Adipose tissue (tissue), 3 donors: ENCODE results near the gene ZNF282. TPM values are rescaled to one million over a fixed set of nuclear protein-coding genes. Genes with fewer than 3 reads are reported as not detected.
"Not testable (repeated sequence)": the region's sequence is repeated elsewhere in the genome, so short reads cannot be mapped to it uniquely, and the experiment has no call there.

Source experiments
- H3K27ac ChIP-seq: one replicate; pipeline ENCODE4 v1.5.1; 2013; ENCODE audit warnings: low read depth, low read length
- WGBS, 3 donors: extraction: QIAGEN DNeasy Blood & Tissue Kit; methylation state at CpG; one replicate each; pipeline ENCODE4 v1.1.7; 2013; 5-methylcytosine and 5-hydroxymethylcytosine counted together
- polyA plus RNA-seq, 3 donors: library from polyadenylated mRNA; stranded (reverse); fragments of 200-250 nt; gene quantifications; one replicate each; pipeline ENCODE4 v1.2.3, GENCODE V29; 2013
- donor health status: healthy with polysubstance abuse.
- donor health status: Bipolar disorder and iron deficiency.
- donor health status: healthy.

Gene ZNF282
- polyA plus RNA-seq, 3 donors: 7.1 to 12.9 (median 9.3) TPM

DNA sequence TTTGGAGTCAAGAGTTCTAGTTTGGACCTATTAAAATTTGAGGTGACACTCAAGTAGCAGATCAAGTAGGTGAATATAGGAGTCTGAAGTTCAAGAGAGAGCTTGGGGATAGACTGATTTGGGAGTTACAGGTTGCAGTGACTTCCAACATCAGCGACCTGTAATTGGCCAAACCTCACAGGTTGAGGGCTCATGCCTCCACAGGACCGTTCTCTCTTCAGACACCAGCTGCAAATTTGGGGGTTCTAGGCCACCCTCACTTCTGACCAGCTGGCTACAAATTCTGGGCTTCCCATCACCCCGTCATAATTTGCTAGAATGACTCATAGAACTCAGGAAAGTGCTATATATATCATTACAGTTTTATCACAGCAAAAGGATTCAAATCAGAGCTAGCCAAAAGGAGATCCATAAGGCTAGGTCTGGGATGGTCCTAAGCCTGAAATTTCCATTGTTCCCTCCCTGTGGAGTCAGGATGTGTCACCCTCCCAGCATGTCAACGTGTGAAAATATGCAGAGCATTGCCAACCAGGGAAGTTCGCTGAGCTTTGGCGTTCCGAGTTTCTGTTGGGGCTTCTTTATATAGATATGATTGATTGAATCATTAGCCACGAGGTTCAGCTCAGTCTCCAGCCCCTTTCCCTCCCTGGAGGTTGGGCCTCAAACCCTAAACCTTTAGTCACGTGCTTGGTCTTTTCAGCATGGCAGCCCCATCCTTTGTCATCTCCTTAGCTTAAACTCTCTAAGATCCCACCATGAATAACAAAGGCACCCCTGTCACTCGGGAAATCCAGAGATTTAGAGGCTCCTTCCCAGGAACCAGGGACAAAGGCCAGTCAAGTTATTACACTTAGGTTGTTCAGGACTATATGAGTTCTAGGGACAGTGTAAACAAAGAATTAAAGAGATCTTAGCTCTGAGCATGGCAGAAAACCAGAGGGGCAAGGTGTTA, 23.4 kb downstream of the ZNF282 start:
- no peak overlapping the region for H3K27ac ChIP-seq
- WGBS, 3 donors: 74 to 89% (median 88%) methylated on average over 10 of the region's 10 CpGs

DNA sequence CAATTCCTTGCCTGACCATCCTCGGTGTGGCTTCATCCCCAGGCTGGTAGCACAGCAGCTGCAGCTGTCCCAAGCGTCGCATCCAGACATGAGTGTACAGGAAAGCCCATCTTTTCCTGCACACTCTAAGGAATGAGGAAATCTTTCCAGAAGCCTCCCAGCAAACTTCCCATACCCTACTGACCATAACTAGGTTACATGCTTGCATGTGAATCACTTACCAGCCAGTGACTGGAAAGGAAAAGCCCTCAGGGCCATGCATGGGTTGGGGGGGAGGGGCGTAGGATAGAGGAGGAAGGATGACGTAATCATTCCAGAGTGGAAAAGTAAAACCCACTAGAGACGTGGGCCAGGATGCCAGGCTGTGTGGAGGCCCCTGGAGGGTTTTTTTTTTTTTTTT, 25.2 kb downstream of the ZNF282 start:
- WGBS, 3 donors: 70 to 79% (median 76%) methylated on average over 6 of the region's 6 CpGs

DNA sequence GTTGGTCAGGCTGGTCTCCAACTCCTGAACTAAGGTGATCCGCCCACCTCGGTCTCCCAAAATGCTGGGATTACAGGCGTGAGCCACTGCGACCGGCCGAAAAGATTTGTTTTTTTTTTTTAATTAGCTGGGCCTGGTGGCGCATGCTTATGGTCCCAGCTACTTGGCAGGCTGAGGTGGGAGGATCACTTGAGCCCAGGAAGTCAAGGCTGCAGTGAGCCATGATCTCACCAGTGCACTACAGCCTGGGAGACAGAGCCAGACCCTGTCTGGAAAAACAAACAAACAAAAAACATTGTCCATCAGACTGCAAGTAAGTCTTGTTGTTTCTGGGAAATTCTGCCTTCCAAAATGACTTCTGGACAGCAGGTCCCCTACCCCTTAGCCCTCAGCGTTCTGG, 27.8 kb downstream of the ZNF282 start:
- 95 to 97% (median 97%) methylated on average over 8 of the region's 8 CpGs for WGBS, 3 donors
- no peak overlapping the region for H3K27ac ChIP-seq

More for the DNA sequence above, 25.2 kb downstream of the ZNF282 start:
- H3K27ac ChIP-seq: no peak overlapping the region

DNA sequence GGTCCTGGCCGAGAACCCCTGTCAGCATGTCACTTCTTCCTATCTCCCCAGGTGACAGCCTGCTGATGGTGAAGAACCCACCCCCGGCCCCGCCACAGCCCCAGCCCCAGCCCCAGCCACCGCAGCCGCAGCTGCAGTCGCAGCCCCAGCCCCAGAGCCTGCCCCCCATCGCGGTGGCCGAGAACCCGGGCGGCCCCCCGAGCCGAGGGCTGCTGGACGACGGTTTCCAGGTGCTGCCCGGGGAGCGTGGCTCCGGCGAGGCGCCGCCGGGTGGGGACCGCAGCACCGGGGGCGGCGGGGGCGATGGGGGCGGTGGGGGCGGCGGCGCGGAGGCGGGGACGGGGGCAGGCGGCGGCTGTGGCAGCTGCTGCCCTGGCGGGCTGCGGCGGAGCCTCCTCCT, 28.4 kb downstream of the ZNF282 start:
- no peak overlapping the region for H3K27ac ChIP-seq
- WGBS, 3 donors: 97 to 99% (median 99%) methylated on average over 15 to 39 of the region's 39 CpGs

DNA sequence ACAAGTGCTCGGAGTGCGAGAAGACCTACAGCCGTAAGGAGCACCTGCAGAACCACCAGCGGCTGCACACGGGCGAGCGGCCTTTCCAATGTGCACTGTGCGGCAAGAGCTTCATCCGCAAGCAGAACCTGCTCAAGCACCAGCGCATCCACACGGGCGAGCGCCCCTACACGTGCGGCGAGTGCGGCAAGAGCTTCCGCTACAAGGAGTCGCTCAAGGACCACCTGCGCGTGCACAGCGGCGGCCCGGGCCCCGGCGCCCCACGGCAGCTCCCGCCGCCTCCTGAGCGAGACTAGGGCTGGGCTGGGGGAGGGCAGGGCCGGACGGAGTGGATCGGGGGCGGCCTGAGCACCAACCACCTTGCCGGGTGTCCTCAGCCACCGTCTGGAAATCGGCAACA, 29.0 kb downstream of the ZNF282 start:
- no peak overlapping the region for H3K27ac ChIP-seq
- 98 to 99% (median 99%) methylated on average over 36 to 37 of the region's 37 CpGs for WGBS, 3 donors

DNA sequence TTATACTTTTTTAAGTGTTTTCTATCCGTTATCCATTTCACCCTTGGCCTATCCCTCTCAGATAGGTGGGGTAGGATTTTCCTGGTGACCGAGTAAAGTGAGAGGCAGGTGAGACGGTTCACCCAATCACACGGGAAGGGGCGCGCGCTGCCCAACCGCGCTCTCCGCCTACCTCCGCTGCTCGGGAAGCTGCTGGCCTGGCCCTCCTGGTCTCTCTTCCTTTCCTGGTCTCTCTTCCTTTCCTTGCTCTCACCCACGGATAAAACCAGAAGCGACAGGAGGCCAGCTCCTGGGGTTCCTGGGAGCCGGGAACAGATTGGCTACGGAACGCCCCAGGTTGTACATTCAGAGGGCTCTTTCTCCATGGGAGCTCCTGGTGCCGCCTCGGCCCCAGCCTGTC, 29.8 kb downstream of the ZNF282 start:
- WGBS, 3 donors: 92 to 94% (median 93%) methylated on average over 19 of the region's 19 CpGs
- H3K27ac ChIP-seq: no peak overlapping the region

DNA sequence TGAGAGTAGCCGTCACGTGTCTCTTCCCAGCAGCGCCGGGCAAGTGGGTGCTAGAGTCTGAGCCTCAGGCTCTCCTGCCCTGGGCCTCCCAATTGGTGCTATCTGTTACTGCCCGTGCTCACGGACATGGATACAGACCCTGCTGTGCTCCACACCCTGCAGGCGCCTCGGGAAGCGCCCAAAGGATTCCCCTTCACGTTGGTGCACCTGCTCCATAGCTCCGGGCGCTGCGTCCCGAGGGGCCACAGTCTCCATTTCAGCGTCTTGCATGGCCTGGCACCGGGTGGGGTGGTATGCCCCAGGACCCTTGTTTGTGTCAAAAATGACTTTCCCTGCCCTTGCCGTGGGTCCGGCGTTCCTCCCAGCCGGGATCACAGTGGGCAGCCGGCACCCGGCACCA, 30.3 kb downstream of the ZNF282 start:
- H3K27ac ChIP-seq: no peak overlapping the region
- WGBS, 3 donors: 95 to 98% (median 96%) methylated on average over 22 of the region's 22 CpGs

DNA sequence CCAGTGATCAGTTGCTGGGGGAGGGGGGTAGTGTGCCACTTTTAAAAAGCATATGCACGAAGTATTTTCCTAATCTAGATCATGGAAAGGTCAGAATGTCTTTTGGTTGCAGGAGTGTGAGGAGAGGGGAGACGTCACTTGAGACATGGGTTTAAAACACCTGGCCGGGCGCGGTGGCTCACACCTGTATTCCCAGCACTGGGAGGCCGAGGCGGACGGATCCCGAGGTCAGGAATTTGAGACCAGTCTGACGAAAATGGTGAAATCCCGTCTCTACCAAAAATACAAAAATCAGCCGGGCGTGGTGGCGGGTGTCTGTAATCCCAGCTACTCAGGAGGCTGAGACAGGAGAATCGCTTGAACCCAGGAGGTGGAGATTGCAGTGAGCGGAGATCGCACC, 31.0 kb downstream of the ZNF282 start:
- 92 to 95% (median 93%) methylated on average over 17 of the region's 17 CpGs for WGBS, 3 donors
- not testable (repeated sequence) for H3K27ac ChIP-seq

DNA sequence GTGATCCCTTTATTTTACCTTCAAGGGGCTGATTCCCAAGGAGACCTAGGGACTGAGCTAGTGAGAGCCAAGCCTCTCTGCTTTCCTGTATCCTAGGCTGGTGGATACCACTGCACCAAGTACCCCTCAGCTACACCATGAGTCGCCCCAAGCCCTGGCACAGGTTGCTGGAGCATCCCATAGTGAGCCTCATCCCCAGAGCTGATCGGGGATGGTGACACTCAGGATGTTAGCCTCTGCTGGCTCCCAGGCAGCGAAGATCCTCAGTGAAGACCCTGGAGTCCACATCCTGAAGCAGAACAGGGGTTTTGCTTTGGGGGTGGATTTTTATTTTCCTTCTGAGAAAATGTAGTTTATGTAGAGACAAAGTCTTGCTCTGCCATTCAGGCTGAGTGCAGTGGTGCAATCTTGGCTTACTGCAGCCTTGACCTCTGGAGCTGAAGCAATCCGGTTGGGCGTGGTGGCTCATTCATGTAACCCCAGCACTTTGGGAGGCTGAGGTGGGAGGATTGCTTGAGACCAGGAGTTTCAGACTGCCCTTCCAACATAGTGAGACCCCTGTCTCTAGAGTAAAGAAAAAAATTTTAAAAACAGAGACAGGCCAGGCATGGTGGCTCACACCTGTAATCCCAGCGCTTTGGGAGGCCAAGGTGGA, 31.6 kb downstream of the ZNF282 start:
- 72 to 87% (median 86%) methylated on average over 6 of the region's 6 CpGs for WGBS, 3 donors
- H3K27ac ChIP-seq: no peak overlapping the region

DNA sequence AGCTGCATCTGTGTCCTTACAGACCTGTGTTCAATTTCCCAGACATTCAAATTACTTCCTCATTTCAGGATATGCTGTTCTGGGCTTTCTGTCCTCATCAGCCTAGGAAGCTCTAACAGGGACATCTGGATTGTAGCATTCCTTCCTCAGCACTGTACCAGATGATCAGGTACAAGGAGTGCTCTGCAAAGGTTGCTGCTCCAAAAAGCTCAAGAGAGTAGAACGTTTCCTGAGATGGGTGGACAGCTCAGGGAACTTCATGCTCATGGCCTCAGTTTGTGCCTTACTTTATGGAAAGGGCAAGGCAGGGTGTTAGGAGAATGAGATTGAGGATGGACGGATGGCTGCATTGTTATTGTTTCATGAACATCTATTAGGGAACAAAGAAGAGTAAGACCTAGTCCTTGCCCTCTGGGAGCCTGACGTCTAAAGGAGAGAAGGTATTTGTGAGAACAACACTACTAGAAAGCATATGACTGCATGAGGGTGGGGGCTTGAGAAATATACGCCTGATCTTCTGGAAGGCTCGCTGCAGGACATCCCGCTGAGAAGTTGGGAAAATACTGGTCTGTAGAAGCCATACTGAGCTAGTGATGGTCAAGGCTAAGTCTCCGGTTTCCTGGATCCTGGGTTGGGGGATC, 33.6 kb downstream of the ZNF282 start:
- WGBS, 3 donors: 56 to 64% (median 62%) methylated on average over 7 of the region's 7 CpGs
- no peak overlapping the region for H3K27ac ChIP-seq

DNA sequence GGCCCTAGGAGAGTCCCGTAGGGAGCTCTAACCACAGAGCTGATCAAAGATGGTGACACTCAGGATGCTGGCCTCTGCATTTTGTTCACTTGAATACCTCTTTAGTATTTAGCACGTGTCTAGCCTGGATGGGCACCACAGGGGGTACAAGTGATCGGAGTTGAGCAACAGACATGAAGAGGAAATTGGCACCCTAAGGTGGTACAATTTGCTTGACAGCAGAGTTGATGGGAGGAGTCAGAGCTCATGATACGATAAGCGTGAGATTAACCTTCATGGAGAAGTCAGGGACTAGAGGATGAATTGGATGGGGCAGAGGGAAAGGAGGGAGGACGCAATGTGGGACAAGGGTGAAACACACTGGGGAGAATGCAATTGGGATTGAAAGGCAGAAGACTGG, 34.2 kb downstream of the ZNF282 start:
- H3K27ac ChIP-seq: no peak overlapping the region
- 55 to 62% (median 57%) methylated on average over 6 of the region's 6 CpGs for WGBS, 3 donors

DNA sequence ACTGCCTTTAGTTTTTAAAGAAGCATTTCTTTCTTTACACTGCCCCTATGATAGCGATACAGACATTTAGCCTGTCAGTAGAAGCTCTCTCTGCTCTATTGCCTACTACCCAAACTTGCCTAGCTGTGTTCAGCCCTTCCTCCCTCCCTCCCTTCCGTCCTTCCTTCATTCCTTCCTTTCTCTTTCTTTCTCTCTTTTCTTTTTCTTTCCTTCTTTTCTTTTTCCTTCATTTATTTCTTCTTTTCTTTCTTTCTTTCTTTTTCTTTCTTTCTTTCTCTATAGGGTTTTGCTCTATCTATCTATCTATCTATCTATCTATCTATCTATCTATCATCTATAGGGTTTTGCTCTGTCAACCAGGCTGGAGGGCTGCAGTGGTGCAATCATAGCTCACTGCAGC, 37.0 kb downstream of the ZNF282 start:
- 59 to 84% (median 71%) methylated on average over 2 of the region's 2 CpGs for WGBS, 3 donors
- H3K27ac ChIP-seq: no peak overlapping the region

DNA sequence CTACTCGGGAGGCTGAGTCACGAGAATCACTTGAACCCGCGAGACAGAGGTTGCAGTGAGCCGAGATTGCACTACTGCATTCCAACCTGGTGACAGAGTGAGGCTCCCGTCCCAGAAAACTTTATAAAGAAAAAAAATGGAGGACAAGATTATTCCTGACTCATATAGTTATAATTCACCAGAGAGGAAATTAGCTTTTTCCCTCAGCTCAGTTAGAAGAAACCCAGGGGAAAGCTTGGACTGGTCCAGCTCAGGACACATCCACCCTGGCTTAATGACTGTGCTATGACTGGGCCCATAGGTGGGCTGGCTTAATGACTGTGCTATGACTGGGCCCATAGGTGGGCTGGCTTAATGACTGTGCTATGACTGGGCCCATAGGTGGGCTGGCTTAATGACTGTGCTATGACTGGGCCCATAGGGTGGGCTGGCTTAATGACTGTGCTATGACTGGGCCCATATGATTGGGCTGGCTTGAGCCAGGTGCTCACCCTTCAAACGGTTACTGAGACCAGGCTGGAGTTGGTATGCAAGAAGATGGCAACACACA, 38.4 kb downstream of the ZNF282 start:
- WGBS, 3 donors: 73 to 81% (median 77%) methylated on average over 7 of the region's 7 CpGs
- not testable (repeated sequence) for H3K27ac ChIP-seq

DNA sequence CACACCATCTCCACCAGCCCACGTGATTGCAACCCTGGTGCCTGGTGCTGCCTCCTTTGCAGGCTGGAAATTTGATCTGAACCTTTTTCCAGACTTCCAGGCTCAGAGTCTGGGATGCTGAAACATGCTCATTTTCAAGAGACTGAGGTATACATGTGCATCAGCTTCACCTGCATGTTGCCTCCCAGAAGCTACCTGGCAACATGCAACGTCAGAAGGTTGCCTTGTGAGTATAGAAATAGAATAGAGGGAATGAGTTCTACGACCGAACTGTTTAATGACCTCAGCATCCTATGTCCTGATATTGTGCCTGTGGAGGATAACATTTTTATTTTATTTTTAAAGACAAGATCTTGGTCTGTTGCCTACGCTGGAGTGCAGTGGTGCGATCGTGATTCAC, 42.2 kb downstream of the ZNF282 start:
- no peak overlapping the region for H3K27ac ChIP-seq
- WGBS, 3 donors: 76 to 85% (median 84%) methylated on average over 7 of the region's 7 CpGs

DNA sequence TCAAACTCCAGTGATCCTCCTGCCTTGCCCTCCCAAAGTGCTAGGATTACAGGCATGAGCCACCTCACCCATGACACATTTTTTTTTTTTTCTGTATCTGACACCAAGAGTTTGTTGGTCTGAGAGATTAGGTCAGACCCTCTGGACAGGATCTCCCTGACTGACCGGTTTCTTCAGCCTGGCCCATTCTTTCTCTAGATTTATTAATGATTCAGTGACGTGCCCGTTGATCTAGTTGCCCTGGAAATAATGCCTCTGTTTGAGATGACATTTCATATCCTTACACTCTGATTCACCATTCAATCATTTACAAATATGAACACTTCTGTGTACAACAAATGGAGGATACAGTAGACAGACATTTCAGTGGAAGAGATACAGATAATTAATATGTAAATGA, 42.7 kb downstream of the ZNF282 start:
- no peak overlapping the region for H3K27ac ChIP-seq
- 51 to 82% (median 82%) methylated on average over 3 of the region's 3 CpGs for WGBS, 3 donors

DNA sequence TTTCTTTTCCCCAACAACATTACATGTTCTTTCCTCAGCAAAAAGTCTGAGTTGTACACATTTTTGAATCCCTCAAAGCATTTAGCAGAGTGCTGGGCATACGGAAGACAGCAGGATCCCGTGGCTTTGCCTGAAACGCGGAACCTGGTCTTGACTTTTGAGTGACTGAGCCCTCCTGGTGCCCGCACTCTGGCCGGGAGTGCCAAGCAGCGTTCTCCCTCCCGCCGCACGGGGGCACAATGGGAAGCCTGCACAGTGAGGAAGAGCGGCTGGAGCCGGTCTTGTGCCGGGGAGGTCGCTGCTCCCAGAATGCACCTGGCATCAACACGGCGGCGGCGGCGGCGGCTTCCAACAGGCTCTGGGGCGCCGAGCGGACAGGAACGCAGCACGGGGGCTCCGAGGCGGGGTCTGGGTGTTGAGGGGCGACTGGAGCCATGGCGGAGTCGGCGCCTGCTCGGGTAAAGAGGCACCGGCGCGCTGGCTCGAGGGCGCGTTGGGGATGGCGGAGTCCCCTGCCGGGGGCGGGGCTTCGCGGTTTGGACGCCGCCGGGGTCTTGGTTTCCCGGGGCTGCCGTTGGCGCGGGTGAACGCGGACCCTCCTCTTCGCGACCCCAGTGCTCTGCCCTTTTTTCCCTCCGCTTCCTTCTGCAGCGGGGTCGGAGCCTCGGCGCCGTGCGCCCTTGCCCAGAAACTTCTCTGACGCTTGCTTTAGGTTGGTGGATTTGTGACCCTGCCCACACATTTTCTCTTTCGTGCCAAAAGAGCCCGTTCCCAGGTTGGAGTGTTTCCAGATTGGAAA, 44.2 kb downstream of the ZNF282 start, which contains the start of gene ZNF212:
Gene ZNF212 (plus strand): TSS at position 307 of the 799 bp plus-strand sequence. CDS start 128 bp downstream, at position 435.
- no peak within 1 kb of the TSS for H3K27ac ChIP-seq
- 0 to 1% (median 1%) methylated on average over 63 to 64 of the region's 64 CpGs for WGBS, 3 donors

DNA sequence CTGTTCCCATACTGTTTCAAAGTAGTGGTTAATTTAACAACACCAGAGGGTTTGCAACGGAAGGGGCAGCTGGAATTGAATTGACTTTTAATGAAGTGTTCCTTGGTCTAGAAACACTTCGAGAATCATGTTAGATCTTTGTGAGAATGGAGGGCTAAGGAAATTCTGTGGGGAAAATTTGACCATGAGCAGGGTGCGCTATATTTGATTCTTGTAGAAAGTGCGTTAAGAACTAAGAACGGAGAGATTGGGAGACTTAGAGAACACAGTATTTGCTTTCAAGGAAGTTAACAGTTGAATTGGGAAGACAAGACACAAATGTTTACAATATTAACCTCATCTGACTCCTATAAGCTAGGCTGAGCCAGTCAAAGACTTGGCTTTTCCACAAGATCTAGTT, 45.3 kb downstream of the ZNF282 start:
- 68 to 80% (median 78%) methylated on average over 5 of the region's 5 CpGs for WGBS, 3 donors
- H3K27ac ChIP-seq: no peak overlapping the region

DNA sequence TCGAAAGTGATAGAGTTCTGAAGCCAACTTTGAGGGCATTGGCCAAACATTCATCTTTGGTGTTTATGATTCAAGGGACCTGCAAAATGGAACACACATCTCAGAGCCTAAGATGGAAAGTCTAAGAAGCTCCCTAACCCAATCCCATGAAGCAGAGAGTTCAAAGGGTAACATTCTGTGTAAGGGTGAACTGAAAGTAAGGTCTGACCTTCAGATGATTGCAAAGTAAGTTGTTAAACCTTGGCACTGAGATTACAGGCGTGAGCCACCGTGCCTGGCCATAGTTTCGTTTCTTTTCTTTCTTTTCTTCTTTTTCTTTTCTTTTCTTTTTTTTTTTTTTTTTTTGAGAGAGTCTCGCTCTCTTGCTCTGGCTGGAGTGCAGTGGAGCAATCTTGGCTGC, 46.4 kb downstream of the ZNF282 start:
- WGBS, 3 donors: 74 to 97% (median 95%) methylated on average over 5 of the region's 5 CpGs
- no peak overlapping the region for H3K27ac ChIP-seq
